ENCODE measurements around the gene LINC00305.

The LINC00305 gene

DNA sequence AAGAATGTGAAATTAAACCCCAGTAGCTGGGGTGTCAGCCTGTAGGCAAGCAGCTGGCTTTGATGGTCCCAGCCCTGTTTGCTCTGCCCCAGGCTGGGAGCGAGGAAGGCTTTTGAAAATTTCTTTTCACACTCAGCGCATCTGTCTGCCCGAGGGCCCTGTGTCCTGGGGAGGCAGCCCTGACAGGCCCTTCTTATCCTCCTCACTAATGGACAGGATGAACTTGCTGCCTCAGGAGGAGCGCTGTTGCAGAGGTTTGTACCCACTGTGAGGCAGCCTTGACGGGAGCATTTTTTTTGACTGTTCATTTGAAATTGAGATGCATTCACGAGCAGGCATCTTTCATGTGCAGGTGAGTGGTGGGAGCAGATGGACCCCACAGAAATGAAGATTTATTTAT, 116.6 kb downstream of the LINC00305 start:
- Histone ChIP-seq H4K20me1 (ENCODE audit: insufficient read depth, low read length) (no peaks in the 10 kb centered on the region), H3K9ac (ENCODE audit: low read length) (no peak overlapping the region), H3K79me2 (ENCODE audit: low read length) (no peaks in the 10 kb centered on the region), H3K4me3 (ENCODE audit: low read length) (no peak overlapping the region), H2AFZ (ENCODE audit: low read depth, low read length) (no peak overlapping the region), H3K27ac (ENCODE audit: low read length) (no peak overlapping the region), H3K9me3 (ENCODE audit: insufficient read depth, low read length) (no peaks in the 10 kb centered on the region), H3K4me1 (ENCODE audit: low read length) (peaks cover 15% of the 10 kb centered on the region), H3K27me3 (ENCODE audit: low read depth, low read length) (no peaks in the 10 kb centered on the region), H3K36me3 (replicated peaks; ENCODE audit: low read depth, low read length) (no peaks in the 10 kb centered on the region), H3K4me2 (ENCODE audit: low read length) (no peak overlapping the region)
- TF ChIP-seq CTCF (IDR thresholded peaks at IDR 0.05; ENCODE audit: low read depth, low read length), result no peak
- TF ChIP-seq EZH2phosphoT487 (IDR thresholded peaks at IDR 0.05; ENCODE audit: low read depth), result no peak

DNA sequence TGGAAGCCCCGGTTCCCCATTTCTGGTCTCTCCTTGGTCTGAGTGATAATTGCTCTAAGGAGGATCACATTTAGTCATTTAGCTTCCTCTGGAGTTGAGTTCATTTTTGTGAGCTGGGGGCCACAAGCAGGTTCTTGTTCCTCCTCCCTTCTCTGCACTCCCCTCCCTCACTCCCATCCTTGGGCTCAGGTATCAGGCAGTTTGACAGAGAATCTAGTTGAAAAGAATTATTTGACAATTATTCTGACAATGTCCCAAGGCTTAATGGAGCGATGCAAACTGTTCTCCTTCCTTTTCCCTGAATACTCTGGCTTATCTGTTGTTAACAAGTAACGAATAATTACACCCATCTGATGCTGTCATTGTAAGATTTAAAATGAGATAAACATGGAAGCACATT, 117.5 kb downstream of the LINC00305 start:
- Histone ChIP-seq H2AFZ (ENCODE audit: low read depth, low read length) (no peak overlapping the region), H3K4me3 (ENCODE audit: low read length) (no peak overlapping the region), H3K27ac (ENCODE audit: low read length) (no peak overlapping the region), H4K20me1 (ENCODE audit: insufficient read depth, low read length) (no peaks in the 10 kb centered on the region), H3K27me3 (ENCODE audit: low read depth, low read length) (no peaks in the 10 kb centered on the region), H3K4me1 (ENCODE audit: low read length) (peaks cover 15% of the 10 kb centered on the region), H3K36me3 (replicated peaks; ENCODE audit: low read depth, low read length) (no peaks in the 10 kb centered on the region), H3K4me2 (ENCODE audit: low read length) (no peak overlapping the region), H3K9ac (ENCODE audit: low read length) (no peak overlapping the region), H3K9me3 (ENCODE audit: insufficient read depth, low read length) (no peaks in the 10 kb centered on the region), H3K79me2 (ENCODE audit: low read length) (no peaks in the 10 kb centered on the region)
- TF ChIP-seq EZH2phosphoT487 (IDR thresholded peaks at IDR 0.05; ENCODE audit: low read depth), result no peak
- no peak for TF ChIP-seq CTCF (IDR thresholded peaks at IDR 0.05; ENCODE audit: low read depth, low read length)
